WTC11 (cell line): ENCODE data around the gene NCCRP1. TPM values are rescaled to one million over a fixed set of nuclear protein-coding genes. Genes with fewer than 3 reads are reported as not detected.
A peak's percentile ranks its signal among the peaks of the same experiment; 100 is the strongest.
"Not testable (repeated sequence)": the region's sequence is repeated elsewhere in the genome, so short reads cannot be mapped to it uniquely, and the experiment has no call there.

ENCODE experiments used
- ATAC-seq: fragments of 200-7000 bp; cut with Tn5 transposase; 2 replicates; pipeline ENCODE4 v1.10.0; 2021; ENCODE audit warnings: mild to moderate bottlenecking, moderate library complexity
- CTCF ChIA-PET: fragments of 300-600 bp; sonication (Branson Sonifier 250); formaldehyde crosslinking; loops from one replicate; lab custom pipeline; 2021; ENCODE audit warnings: antibody characterized with exemption; lab: Charles Lee
- POLR2A ChIA-PET: fragments of 350-600 bp; sonication (Branson Sonifier 250); formaldehyde crosslinking; loops from one replicate; lab custom pipeline; 2021; ENCODE audit warnings: antibody characterized with exemption; lab: Charles Lee
- DNase-seq: peaks from one replicate; pipeline ENCODE4 v3.0.0; 2021; ENCODE audit warnings: low spot score
- H3K27ac Mint-ChIP-seq: 2 replicates; pipeline ENCODE4 v1.8.0; 2021; ENCODE audit warnings: mixed read lengths
- H3K27me3 Mint-ChIP-seq: 2 replicates; pipeline ENCODE4 v1.8.0; 2021; ENCODE audit warnings: low read depth, mild to moderate bottlenecking, moderate library complexity, mixed read lengths
- H3K36me3 Mint-ChIP-seq: 2 replicates; pipeline ENCODE4 v1.8.0; 2021; ENCODE audit warnings: mixed read lengths
- H3K4me1 Mint-ChIP-seq: 2 replicates; pipeline ENCODE4 v1.8.0; 2022; ENCODE audit warnings: mixed read lengths
- H3K4me3 Mint-ChIP-seq: 2 replicates; pipeline ENCODE4 v1.8.0; 2021; ENCODE audit warnings: mild to moderate bottlenecking, moderate library complexity, mixed read lengths
- H3K9me3 Mint-ChIP-seq: 2 replicates; pipeline ENCODE4 v1.8.0; 2021; ENCODE audit warnings: mixed read lengths
- ELF4 ChIP-seq: sonication (generic); formaldehyde crosslinking; IDR thresholded peaks from 2 replicates; pipeline ENCODE4 v1.8.1; 2022; ENCODE audit warnings: low read depth, mild to moderate bottlenecking, moderate library complexity, missing genetic modification reagents
- ESRRA ChIP-seq: sonication (generic); formaldehyde crosslinking; IDR thresholded peaks from 2 replicates; pipeline ENCODE4 v1.8.1; 2022; ENCODE audit warnings: mild to moderate bottlenecking, missing genetic modification reagents, borderline replicate concordance
- ETV6 ChIP-seq: sonication (generic); formaldehyde crosslinking; IDR thresholded peaks from 2 replicates; pipeline ENCODE4 v1.8.1; 2022; ENCODE audit warnings: mild to moderate bottlenecking, missing genetic modification reagents
- GRHL2 ChIP-seq: fragments of 250-450 bp; sonication (Bioruptor Pico); IDR thresholded peaks from 2 replicates; pipeline ENCODE4 v1.8.0; 2022; ENCODE audit warnings: mild to moderate bottlenecking, moderate library complexity; ENCODE audit not compliant: insufficient replicate concordance, severe bottlenecking
- NFYB ChIP-seq: sonication (generic); formaldehyde crosslinking; conservative IDR thresholded peaks from 2 replicates; pipeline ENCODE4 v1.8.0; 2022; ENCODE audit warnings: low read depth, missing genetic modification reagents
- NR3C1 ChIP-seq: sonication (generic); formaldehyde crosslinking; conservative IDR thresholded peaks from 2 replicates; pipeline ENCODE4 v1.8.1; 2023; ENCODE audit warnings: low read depth, mild to moderate bottlenecking, missing genetic modification reagents
- SMAD3 ChIP-seq: sonication (generic); formaldehyde crosslinking; IDR thresholded peaks from 2 replicates; pipeline ENCODE4 v1.8.0; 2022; ENCODE audit warnings: missing genetic modification reagents, mild to moderate bottlenecking, borderline replicate concordance
- TCF7 ChIP-seq: sonication (generic); formaldehyde crosslinking; IDR thresholded peaks from 2 replicates; pipeline ENCODE4 v1.8.0; 2022; ENCODE audit warnings: mild to moderate bottlenecking, low read depth, missing genetic modification reagents, moderate library complexity
- ZBTB21 ChIP-seq: sonication (generic); formaldehyde crosslinking; IDR thresholded peaks from 2 replicates; pipeline ENCODE4 v1.8.1; 2023; ENCODE audit warnings: mild to moderate bottlenecking, missing genetic modification reagents, borderline replicate concordance
- ZNF219 ChIP-seq: sonication (generic); formaldehyde crosslinking; IDR thresholded peaks from 2 replicates; pipeline ENCODE4 v1.8.0; 2023; ENCODE audit warnings: missing genetic modification reagents, mild to moderate bottlenecking, borderline replicate concordance
- ZNF263 ChIP-seq: sonication (generic); formaldehyde crosslinking; IDR thresholded peaks from 2 replicates; pipeline ENCODE4 v1.8.1; 2022; ENCODE audit warnings: low read depth, mild to moderate bottlenecking, moderate library complexity, missing genetic modification reagents
- ZNF416 ChIP-seq: fragments of 250-450 bp; sonication (Bioruptor Pico); IDR thresholded peaks from 2 replicates; pipeline ENCODE4 v1.9.0; 2021; ENCODE audit warnings: mild to moderate bottlenecking, inconsistent platforms
- ZNF671 ChIP-seq: fragments of 250-450 bp; sonication (Bioruptor Pico); IDR thresholded peaks from 2 replicates; pipeline ENCODE4 v1.8.0; 2021; ENCODE audit warnings: mild to moderate bottlenecking
- total RNA-seq: library from RNA; stranded (reverse); gene quantifications from 3 replicates; pipeline ENCODE4 v1.2.3, GENCODE V29; 2021
- TF ChIP-seq, protein P1 (sequence below): sonication (generic); formaldehyde crosslinking; IDR thresholded peaks from 2 replicates; pipeline ENCODE4 v1.8.1; 2023; ENCODE audit warnings: mild to moderate bottlenecking, missing genetic modification reagents
- TF ChIP-seq, protein P2 (sequence below): sonication (generic); formaldehyde crosslinking; IDR thresholded peaks from 2 replicates; pipeline ENCODE4 v1.8.0; 2022; ENCODE audit warnings: mild to moderate bottlenecking, missing genetic modification reagents
- TF ChIP-seq, protein P3 (sequence below): sonication (generic); formaldehyde crosslinking; IDR thresholded peaks from 2 replicates; pipeline ENCODE4 v1.8.0; 2022; ENCODE audit warnings: mild to moderate bottlenecking, missing genetic modification reagents
- TF ChIP-seq, protein P4 (sequence below): sonication (generic); formaldehyde crosslinking; IDR thresholded peaks from 2 replicates; pipeline ENCODE4 v1.8.1; 2023; ENCODE audit warnings: mild to moderate bottlenecking, missing genetic modification reagents, moderate library complexity
- TF ChIP-seq, protein P5 (sequence below): sonication (generic); formaldehyde crosslinking; conservative IDR thresholded peaks from 2 replicates; pipeline ENCODE4 v1.8.1; 2022; ENCODE audit warnings: mild to moderate bottlenecking, missing genetic modification reagents
- TF ChIP-seq, protein P6 (sequence below): fragments of 200-600 bp; IDR thresholded peaks from 2 replicates; pipeline ENCODE4 v1.8.0; 2022; ENCODE audit warnings: antibody characterized with exemption
- TF ChIP-seq, protein P7 (sequence below): sonication (generic); formaldehyde crosslinking; IDR thresholded peaks from 2 replicates; pipeline ENCODE4 v1.8.1; 2022; ENCODE audit warnings: low read depth, missing genetic modification reagents, borderline replicate concordance

Gene NCCRP1
- total RNA-seq, 1 experiment from 2014 or later: 2.0 TPM

DNA sequence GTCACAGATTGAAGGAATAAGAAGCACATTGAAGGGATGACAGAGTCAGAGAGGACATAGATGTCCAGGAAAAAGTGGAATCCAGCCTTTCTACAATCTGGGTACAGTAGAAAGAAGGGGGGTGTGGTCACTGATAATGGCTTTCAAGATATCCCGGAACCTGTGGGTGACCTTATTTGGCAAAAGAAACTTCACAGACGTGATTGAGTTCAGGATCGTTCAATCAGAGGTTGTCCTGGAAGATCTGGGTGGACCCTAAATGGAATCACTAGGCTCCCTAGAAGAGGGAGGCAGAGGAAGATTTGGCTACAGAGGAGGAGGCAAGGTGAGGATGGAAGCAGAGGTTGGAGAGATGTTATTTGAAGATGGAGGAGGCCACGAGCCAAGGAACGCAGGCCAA is 20.3 kb downstream of the NCCRP1 start:
- Mint-ChIP-seq H3K4me1 (no peaks in the 10 kb centered on the region), H3K27me3 (peaks cover 43% of the 10 kb centered on the region), H3K36me3 (peaks cover 4% of the 10 kb centered on the region; the same call in 1 of the 2 replicates), H3K27ac (no peak overlapping the region), H3K4me3 (no peak overlapping the region), H3K9me3 (peaks cover 19% of the 10 kb centered on the region)
- no peak for TF ChIP-seq NR3C1 (CRISPR knock-in tag)
- ChIA-PET POLR2A (no interaction called here), CTCF (interaction anchor here (0.6 to 0.7 kb wide), 2 partner anchors 48 to 65 kb away, joined by 3 to 4 read pairs; no protein-coding TSS in a partner anchor)
- DNase-seq (no peak), ATAC-seq (no peak)

DNA sequence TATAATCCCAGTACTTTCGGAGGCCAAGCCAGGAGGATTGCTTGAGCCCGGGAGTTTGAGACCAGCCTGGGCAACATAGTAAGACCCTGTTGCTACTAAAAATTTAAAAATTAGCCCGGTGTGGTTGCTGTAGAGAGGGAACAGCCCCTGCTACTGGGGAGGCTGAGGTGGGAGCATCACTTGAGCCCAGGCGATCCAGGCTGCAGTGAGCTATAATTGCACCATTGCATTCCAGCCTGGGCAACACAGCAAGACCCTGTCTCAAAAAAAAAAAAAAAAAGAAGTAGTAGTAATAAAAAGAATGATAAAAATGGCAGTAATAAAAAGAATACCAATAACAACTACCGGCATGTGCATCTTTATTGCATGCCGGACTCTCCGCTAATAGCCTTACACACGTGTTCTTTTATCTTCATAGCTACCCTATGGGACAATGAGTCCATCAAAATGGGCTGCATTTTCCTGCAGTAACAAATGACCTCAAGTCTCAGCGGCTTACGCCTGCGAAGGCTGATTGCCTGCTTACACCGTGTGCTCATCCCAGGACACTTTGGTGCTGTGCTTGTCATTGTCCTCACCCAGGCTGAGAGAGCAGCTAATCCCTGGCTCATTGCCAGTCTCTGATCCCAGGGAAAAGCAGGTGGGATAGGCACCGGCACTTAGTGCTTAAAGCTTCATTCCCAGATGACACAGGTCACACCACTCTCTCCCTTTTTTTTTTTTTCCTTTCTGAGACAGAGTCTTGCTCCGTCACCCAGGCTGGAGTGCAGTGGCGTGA is 21.7 kb downstream of the NCCRP1 start:
- no peak overlapping the region for H3K27ac Mint-ChIP-seq
- CTCF ChIA-PET: interaction anchor here (0.6 to 0.9 kb wide), 2 partner anchors 96 to 124 kb away, joined by 3 to 7 read pairs; partner anchors contain the start of gene SAMD4B
- H3K4me3 Mint-ChIP-seq: no peak overlapping the region
- ATAC-seq (no peak), DNase-seq (no peak)
- TF ChIP-seq ESRRA (CRISPR knock-in tag) (no peak), ELF4 (CRISPR knock-in tag) (no peak), ZNF416 (CRISPR knock-in tag) (no peak)
- TF ChIP-seq, protein P1, sequence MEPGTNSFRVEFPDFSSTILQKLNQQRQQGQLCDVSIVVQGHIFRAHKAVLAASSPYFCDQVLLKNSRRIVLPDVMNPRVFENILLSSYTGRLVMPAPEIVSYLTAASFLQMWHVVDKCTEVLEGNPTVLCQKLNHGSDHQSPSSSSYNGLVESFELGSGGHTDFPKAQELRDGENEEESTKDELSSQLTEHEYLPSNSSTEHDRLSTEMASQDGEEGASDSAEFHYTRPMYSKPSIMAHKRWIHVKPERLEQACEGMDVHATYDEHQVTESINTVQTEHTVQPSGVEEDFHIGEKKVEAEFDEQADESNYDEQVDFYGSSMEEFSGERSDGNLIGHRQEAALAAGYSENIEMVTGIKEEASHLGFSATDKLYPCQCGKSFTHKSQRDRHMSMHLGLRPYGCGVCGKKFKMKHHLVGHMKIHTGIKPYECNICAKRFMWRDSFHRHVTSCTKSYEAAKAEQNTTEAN (CRISPR knock-in tag): no peak
- POLR2A ChIA-PET: no interaction called here
- H3K4me1 Mint-ChIP-seq: no peaks in the 10 kb centered on the region
- peaks cover 4% of the 10 kb centered on the region; the same call in 1 of the 2 replicates for H3K36me3 Mint-ChIP-seq
- peaks cover 47% of the 10 kb centered on the region for H3K27me3 Mint-ChIP-seq
- H3K9me3 Mint-ChIP-seq: peaks cover 19% of the 10 kb centered on the region

DNA sequence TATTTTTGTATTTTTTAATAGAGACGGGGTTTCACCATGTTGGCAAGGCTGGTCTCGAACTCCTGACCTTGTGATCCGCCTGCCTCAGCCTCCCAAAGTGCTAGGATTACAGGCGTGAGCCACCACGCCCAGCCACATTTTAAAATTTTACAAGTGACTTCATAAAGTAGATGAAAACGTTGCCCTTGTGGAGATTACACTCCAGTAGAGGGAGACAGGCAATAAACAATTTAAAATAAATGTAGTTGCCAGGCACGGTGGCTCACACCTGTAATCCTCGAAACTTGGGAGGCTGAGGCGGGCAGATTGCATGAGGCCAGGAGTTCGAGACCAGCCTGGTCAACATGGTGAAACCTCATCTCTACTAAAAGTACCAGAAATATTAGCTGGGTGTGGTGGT is 22.3 kb downstream of the NCCRP1 start:
- DNase-seq, ATAC-seq, H3K27ac Mint-ChIP-seq, H3K36me3 Mint-ChIP-seq, POLR2A ChIA-PET, H3K4me3 Mint-ChIP-seq, H3K4me1 Mint-ChIP-seq: not testable (repeated sequence)
- peaks cover 19% of the 10 kb centered on the region for H3K9me3 Mint-ChIP-seq
- CTCF ChIA-PET: interaction anchor here (0.9 kb wide), 1 partner anchor 123 kb away, joined by 7 read pairs; the partner anchor contains the start of gene SAMD4B
- H3K27me3 Mint-ChIP-seq: peaks cover 52% of the 10 kb centered on the region

DNA sequence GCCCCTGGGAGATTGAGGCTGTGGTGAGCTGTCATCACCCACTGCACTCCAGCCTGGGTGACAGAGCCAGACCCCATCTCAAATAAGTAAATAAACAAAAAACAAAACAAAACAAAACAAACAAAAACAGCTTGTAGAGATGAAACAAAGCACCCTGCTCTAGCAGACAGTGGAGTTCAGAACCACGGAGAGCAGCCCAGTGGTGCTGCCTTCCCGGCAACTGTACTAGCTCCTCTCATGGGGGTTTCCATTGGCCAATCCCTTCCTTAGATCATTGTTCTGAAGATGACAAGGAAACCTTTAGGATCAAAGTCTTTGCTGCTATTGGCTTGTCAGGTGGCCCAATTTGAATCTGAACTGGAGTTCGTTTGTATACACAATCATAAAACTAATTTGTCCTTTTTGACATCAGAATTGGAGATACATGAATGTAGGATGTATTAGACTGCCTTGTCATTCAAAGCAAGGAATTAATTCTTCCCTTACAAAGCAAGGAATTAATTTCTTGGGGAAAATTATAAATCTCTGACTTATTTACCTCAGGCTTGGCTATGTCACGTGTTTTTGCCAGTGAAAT is 27.0 kb downstream of the NCCRP1 start:
- Mint-ChIP-seq H3K36me3 (no peaks in the 10 kb centered on the region), H3K4me1 (no peaks in the 10 kb centered on the region), H3K27me3 (peaks cover 45% of the 10 kb centered on the region), H3K4me3 (no peak overlapping the region), H3K27ac (no peak overlapping the region), H3K9me3 (no peaks in the 10 kb centered on the region)
- DNase-seq (peak; percentile 67), ATAC-seq (peak; percentile 68)
- ChIA-PET POLR2A (no interaction called here), CTCF (interaction anchor here (0.7 to 1.0 kb wide), 8 partner anchors 9 to 171 kb away, joined by 3 to 6 read pairs (median 4); partner anchors contain the start of gene SYCN)
- TF ChIP-seq ETV6 (CRISPR knock-in tag): no peak
- no peak for TF ChIP-seq ZNF263 (CRISPR knock-in tag)
- TF ChIP-seq, protein P2, sequence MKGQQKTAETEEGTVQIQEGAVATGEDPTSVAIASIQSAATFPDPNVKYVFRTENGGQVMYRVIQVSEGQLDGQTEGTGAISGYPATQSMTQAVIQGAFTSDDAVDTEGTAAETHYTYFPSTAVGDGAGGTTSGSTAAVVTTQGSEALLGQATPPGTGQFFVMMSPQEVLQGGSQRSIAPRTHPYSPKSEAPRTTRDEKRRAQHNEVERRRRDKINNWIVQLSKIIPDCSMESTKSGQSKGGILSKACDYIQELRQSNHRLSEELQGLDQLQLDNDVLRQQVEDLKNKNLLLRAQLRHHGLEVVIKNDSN (CRISPR knock-in tag): no peak
- TF ChIP-seq, protein P3, sequence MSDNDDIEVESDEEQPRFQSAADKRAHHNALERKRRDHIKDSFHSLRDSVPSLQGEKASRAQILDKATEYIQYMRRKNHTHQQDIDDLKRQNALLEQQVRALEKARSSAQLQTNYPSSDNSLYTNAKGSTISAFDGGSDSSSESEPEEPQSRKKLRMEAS (CRISPR knock-in tag): no peak
- TF ChIP-seq TCF7 (CRISPR knock-in tag): no peak
- TF ChIP-seq NFYB (CRISPR knock-in tag): no peak
- TF ChIP-seq, protein P4, sequence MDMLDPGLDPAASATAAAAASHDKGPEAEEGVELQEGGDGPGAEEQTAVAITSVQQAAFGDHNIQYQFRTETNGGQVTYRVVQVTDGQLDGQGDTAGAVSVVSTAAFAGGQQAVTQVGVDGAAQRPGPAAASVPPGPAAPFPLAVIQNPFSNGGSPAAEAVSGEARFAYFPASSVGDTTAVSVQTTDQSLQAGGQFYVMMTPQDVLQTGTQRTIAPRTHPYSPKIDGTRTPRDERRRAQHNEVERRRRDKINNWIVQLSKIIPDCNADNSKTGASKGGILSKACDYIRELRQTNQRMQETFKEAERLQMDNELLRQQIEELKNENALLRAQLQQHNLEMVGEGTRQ (CRISPR knock-in tag): no peak
- TF ChIP-seq, protein P5, sequence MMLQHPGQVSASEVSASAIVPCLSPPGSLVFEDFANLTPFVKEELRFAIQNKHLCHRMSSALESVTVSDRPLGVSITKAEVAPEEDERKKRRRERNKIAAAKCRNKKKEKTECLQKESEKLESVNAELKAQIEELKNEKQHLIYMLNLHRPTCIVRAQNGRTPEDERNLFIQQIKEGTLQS (CRISPR knock-in tag): no peak
- TF ChIP-seq ELF4 (CRISPR knock-in tag): no peak
- TF ChIP-seq GRHL2 (CRISPR knock-in tag): no peak
- no peak for TF ChIP-seq SMAD3
- TF ChIP-seq ZNF219 (CRISPR knock-in tag): no peak
- TF ChIP-seq, protein P6, sequence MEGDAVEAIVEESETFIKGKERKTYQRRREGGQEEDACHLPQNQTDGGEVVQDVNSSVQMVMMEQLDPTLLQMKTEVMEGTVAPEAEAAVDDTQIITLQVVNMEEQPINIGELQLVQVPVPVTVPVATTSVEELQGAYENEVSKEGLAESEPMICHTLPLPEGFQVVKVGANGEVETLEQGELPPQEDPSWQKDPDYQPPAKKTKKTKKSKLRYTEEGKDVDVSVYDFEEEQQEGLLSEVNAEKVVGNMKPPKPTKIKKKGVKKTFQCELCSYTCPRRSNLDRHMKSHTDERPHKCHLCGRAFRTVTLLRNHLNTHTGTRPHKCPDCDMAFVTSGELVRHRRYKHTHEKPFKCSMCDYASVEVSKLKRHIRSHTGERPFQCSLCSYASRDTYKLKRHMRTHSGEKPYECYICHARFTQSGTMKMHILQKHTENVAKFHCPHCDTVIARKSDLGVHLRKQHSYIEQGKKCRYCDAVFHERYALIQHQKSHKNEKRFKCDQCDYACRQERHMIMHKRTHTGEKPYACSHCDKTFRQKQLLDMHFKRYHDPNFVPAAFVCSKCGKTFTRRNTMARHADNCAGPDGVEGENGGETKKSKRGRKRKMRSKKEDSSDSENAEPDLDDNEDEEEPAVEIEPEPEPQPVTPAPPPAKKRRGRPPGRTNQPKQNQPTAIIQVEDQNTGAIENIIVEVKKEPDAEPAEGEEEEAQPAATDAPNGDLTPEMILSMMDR: no peak
- no peak for TF ChIP-seq ZNF671 (CRISPR knock-in tag)
- TF ChIP-seq, protein P7, sequence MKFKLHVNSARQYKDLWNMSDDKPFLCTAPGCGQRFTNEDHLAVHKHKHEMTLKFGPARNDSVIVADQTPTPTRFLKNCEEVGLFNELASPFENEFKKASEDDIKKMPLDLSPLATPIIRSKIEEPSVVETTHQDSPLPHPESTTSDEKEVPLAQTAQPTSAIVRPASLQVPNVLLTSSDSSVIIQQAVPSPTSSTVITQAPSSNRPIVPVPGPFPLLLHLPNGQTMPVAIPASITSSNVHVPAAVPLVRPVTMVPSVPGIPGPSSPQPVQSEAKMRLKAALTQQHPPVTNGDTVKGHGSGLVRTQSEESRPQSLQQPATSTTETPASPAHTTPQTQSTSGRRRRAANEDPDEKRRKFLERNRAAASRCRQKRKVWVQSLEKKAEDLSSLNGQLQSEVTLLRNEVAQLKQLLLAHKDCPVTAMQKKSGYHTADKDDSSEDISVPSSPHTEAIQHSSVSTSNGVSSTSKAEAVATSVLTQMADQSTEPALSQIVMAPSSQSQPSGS (CRISPR knock-in tag): no peak
- TF ChIP-seq ZBTB21 (CRISPR knock-in tag): no peak
